C1 segment of cervical spinal cord (tissue), 14 donors: ENCODE data around the gene NTM.
A peak's percentile ranks its signal among the peaks of the same experiment; 100 is the strongest.
"Not testable (repeated sequence)": the region's sequence is repeated elsewhere in the genome, so short reads cannot be mapped to it uniquely, and the experiment has no call there.

Experiments used
- DNase-seq, 14 donors: peaks; one replicate each; lab custom pipeline; 2025; lab: John Stamatoyannopoulos, UW

Gene NTM

GRCh38 chr11:132057266-132057665 lies 686.9 kb downstream of the NTM start:
- no peak for DNase-seq

- DNase-seq = peak in 4 of 14 donors; percentile 16 to 39 (median 28)
Observed at GRCh38 chr11:132058211-132058772, 687.9 kb downstream of the NTM start.

- no peak for DNase-seq
Observed at GRCh38 chr11:132060567-132060966, 690.2 kb downstream of the NTM start.

GRCh38 chr11:132062031-132062430 lies 691.6 kb downstream of the NTM start:
- no peak for DNase-seq

- no peak for DNase-seq
Observed at GRCh38 chr11:132062541-132062940, 692.1 kb downstream of the NTM start.

GRCh38 chr11:132064987-132065620 lies 694.7 kb downstream of the NTM start:
- peak in 3 of 14 donors; percentile 19 to 43 (median 36) for DNase-seq

- DNase-seq = no peak
Observed at GRCh38 chr11:132068556-132068955, 698.1 kb downstream of the NTM start.

GRCh38 chr11:132069593-132069992 lies 699.2 kb downstream of the NTM start:
- DNase-seq = not testable (repeated sequence)

GRCh38 chr11:132070907-132071306 lies 700.5 kb downstream of the NTM start:
- not testable (repeated sequence) for DNase-seq

GRCh38 chr11:132072044-132072857 lies 701.8 kb downstream of the NTM start:
- DNase-seq = peak in 1 of 14 donors; percentile 30

- peak in 1 of 14 donors; percentile 42 for DNase-seq
Observed at GRCh38 chr11:132072858-132073211, 702.4 kb downstream of the NTM start.

- DNase-seq = no peak
Observed at GRCh38 chr11:132073787-132074186, 703.4 kb downstream of the NTM start.

GRCh38 chr11:132075447-132075846 lies 705.0 kb downstream of the NTM start:
- DNase-seq = no peak

- no peak for DNase-seq
Observed at GRCh38 chr11:132077416-132077815, 707.0 kb downstream of the NTM start.

- DNase-seq = peak in 5 of 14 donors; percentile 23 to 81 (median 36)
Observed at GRCh38 chr11:132078264-132079076, 708.1 kb downstream of the NTM start.

- no peak for DNase-seq
Observed at GRCh38 chr11:132080127-132080526, 709.7 kb downstream of the NTM start.

GRCh38 chr11:132082566-132082965 lies 712.2 kb downstream of the NTM start:
- DNase-seq = no peak

GRCh38 chr11:132084433-132084832 lies 714.0 kb downstream of the NTM start:
- no peak for DNase-seq

GRCh38 chr11:132087148-132087547 lies 716.7 kb downstream of the NTM start:
- no peak for DNase-seq

- no peak for DNase-seq
Observed at GRCh38 chr11:132088551-132088950, 718.1 kb downstream of the NTM start.

GRCh38 chr11:132093536-132094259 lies 723.3 kb downstream of the NTM start:
- DNase-seq = no peak
